T-cell (primary cell): ENCODE measurements around the gene TNRC6C. TPM values are rescaled to one million over a fixed set of nuclear protein-coding genes. Genes with fewer than 3 reads are reported as not detected.

ENCODE experiments used
- ATAC-seq, 4 experiments: fragments of 200-7000 bp in 3 of 4; fragments of 150-1000 bp in 1 of 4; cut with Tn5 transposase; replicated peaks in 1 of 4; 1 replicate in 3 of 4; 2 replicates in 1 of 4; pipeline ENCODE4 v1.10.0; 2021; ENCODE audit warnings: moderate library complexity in 3 of 4, mild to moderate bottlenecking in 2 of 4, moderate number of reproducible peaks in 1 of 4
- CTCF ChIA-PET, 2 donors: fragments of 300-600 bp; sonication (Branson Sonifier 250); formaldehyde crosslinking; loops; one replicate each; lab custom pipeline; 2022; ENCODE audit warnings: antibody characterized with exemption in 2 of 2; lab: Charles Lee
- POLR2A ChIA-PET, 2 donors: fragments of 300-600 bp; sonication (Branson Sonifier 250); formaldehyde crosslinking; loops; one replicate each; lab custom pipeline; 2022; ENCODE audit warnings: antibody characterized with exemption in 2 of 2; lab: Charles Lee
- DNase-seq, 35 experiments: peaks; one replicate each; pipeline versions ENCODE4 v3.0.0 to v3.0.0-alpha.2; 2013 to 2023
- H3K27ac ChIP-seq: one replicate; pipeline ENCODE4 v1.5.1; 2013; ENCODE audit warnings: low read length
- H3K27me3 ChIP-seq, 2 experiments: replicated peaks in 1 of 2; 1 replicate in 1 of 2; 2 replicates in 1 of 2; pipeline versions ENCODE4 v1.6.1 to v1.7.0; 2013; ENCODE audit warnings: low read length in 1 of 2, mixed read lengths in 1 of 2; ENCODE audit not compliant: control insufficient read depth in 2 of 2, insufficient read depth in 2 of 2; ENCODE audit errors: extremely low read depth in 1 of 2
- H3K36me3 ChIP-seq, 2 donors: 1 replicate in 1 of 2; 2 replicates in 1 of 2; pipeline versions ENCODE4 v1.6.1 to v1.7.0; 2013; ENCODE audit warnings: low read length in 1 of 2; ENCODE audit not compliant: control insufficient read depth in 2 of 2, insufficient read depth in 1 of 2; ENCODE audit errors: extremely low read depth in 1 of 2
- H3K4me1 ChIP-seq, 2 experiments: 1 replicate in 1 of 2; 2 replicates in 1 of 2; pipeline versions ENCODE4 v1.6.1 to v1.7.0; 2013; ENCODE audit warnings: low read length in 2 of 2, mixed read lengths in 1 of 2; ENCODE audit not compliant: insufficient read depth in 2 of 2, control insufficient read depth in 1 of 2; ENCODE audit errors: extremely low read depth in 1 of 2
- H3K4me3 ChIP-seq, 2 donors: 1 replicate in 1 of 2; 2 replicates in 1 of 2; pipeline versions ENCODE4 v1.5.1 to v1.7.0; 2013; ENCODE audit warnings: mild to moderate bottlenecking in 2 of 2, low read length in 1 of 2, moderate library complexity in 1 of 2; ENCODE audit not compliant: control insufficient read depth in 1 of 2; ENCODE audit errors: extremely low read depth in 1 of 2
- H3K9me3 ChIP-seq: 2 replicates; pipeline ENCODE4 v1.7.0; 2013
- H3K27ac Mint-ChIP-seq, 2 donors: one replicate each; pipeline ENCODE4 v1.8.0; 2020 to 2021; ENCODE audit warnings: mild to moderate bottlenecking in 2 of 2, mixed read lengths in 2 of 2
- H3K27me3 Mint-ChIP-seq, 2 donors: one replicate each; pipeline ENCODE4 v1.8.0; 2021 to 2022; ENCODE audit warnings: mixed read lengths in 2 of 2
- H3K36me3 Mint-ChIP-seq: one replicate; pipeline ENCODE4 v1.8.0; 2021; ENCODE audit warnings: mixed read lengths
- H3K4me1 Mint-ChIP-seq, 3 donors: one replicate each; pipeline ENCODE4 v1.8.0; 2020 to 2022; ENCODE audit warnings: mixed read lengths in 3 of 3, mild to moderate bottlenecking in 1 of 3
- H3K4me3 Mint-ChIP-seq, 3 donors: one replicate each; pipeline ENCODE4 v1.8.0; 2020 to 2022; ENCODE audit warnings: mild to moderate bottlenecking in 3 of 3, mixed read lengths in 3 of 3, moderate library complexity in 3 of 3
- H3K9me3 Mint-ChIP-seq, 3 donors: one replicate each; pipeline ENCODE4 v1.8.0; 2020 to 2022; ENCODE audit warnings: mixed read lengths in 3 of 3
- WGBS: methylation state at CpG from one replicate; pipeline ENCODE4 v1.1.5; 2013; ENCODE audit warnings: missing lambda C conversion rate; ENCODE audit not compliant: insufficient coverage; 5-methylcytosine and 5-hydroxymethylcytosine counted together
- total RNA-seq, 35 experiments: library from RNA in 6 of 35; stranded (reverse) in 6 of 35; fragments of 120-200 nt in 1 of 35; gene quantifications; one replicate each; pipeline versions ENCODE4 v1.2.1 to v1.2.4 and lab custom pipeline; 2013 to 2026

TNRC6C gene
- total RNA-seq, 5 donors from 2014 or later (not counting 1 experiment from before 2014, with no cell fraction given): 87.1 to 116 (median 94.3) TPM

DNA sequence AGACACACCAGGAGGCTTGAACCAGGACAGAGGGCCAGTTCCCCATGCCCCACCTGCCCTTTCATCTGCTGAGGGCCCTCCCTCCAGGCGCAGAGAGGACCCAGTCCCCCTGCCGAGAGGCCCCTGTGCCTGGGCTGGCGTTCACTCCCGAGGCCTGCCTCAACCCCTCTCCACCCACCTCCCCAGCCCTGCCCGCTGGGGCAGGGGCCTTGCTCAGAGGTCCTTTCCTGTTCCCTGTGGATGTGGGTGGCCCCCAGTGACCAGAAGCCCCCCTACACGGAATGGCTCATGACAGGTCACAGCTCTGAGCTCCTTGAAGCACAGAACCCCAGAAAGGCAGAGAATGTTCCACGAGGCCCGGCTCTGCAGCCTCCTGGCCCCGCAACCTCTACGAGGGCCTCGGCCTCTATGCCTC lies 163.3 kb downstream of the TNRC6C start:
- Histone ChIP-seq H3K27me3 (no peaks in the 10 kb centered on the region), H3K36me3 (peaks cover 17 to 97% of the 10 kb centered on the region in 2 donors)

DNA sequence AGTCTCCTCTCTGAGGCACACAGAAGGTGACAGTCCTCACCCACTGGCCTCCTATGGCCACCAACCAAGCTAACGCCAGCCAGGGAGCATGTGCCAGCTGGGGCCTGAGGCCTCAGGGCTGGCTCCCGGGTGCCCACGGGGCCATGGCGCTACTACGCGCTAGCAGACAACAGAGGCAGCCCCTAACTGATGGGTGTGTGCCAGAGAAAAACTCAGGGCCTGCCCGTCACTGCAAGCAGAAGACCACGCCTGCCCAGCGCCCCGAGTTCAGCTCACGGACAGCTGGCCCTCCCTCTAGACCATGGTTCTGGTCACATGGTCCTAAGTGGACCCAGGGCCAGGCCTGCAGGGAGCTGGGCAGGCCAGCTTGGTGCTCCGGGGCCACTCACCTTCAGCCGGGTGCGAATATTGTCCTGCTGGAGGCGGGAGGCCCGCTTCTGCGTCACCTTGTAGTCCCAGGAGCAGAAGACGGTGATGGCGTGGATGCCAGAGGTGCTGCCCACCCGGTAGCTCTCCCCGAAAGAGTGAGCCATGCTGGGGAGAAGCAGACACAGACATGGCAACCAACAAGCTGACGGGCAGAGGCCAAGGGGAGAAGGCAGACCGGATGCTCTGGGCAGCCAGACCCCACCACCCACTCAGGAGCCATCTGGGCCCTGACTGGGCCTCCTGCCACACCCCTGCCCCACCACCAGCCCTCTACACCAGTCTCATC lies 163.9 kb downstream of the TNRC6C start:
- Histone ChIP-seq H3K27ac (peak overlapping the region; percentile 70), H3K4me3 (peak overlapping the region; percentile 51 to 59), H3K9me3 (no peaks in the 10 kb centered on the region), H3K4me1 (peaks cover 60 to 99% of the 10 kb centered on the region in 2 experiments), H3K36me3 (peaks cover 17 to 94% of the 10 kb centered on the region in 2 donors), H3K27me3 (no peaks in the 10 kb centered on the region)
- H3K9me3 Mint-ChIP-seq: no peaks in the 10 kb centered on the region
- no peaks in the 10 kb centered on the region for H3K27me3 Mint-ChIP-seq
- DNase-seq (peak in 2 of 35 experiments; percentile 37 to 52), ATAC-seq (no peak)
- H3K27ac Mint-ChIP-seq: peak overlapping the region; percentile 96 to 97
- 53% methylated on average over 23 of the region's 23 CpGs for WGBS
- H3K4me3 Mint-ChIP-seq: peak overlapping the region; percentile 74 to 99 (median 77)
- H3K36me3 Mint-ChIP-seq: peaks cover 27% of the 10 kb centered on the region
- CTCF ChIA-PET: interaction anchor here in 1 of 2 donors (0.7 kb wide), 1 partner anchor 12 kb away, joined by 3 read pairs; no protein-coding TSS in a partner anchor
- POLR2A ChIA-PET: no interaction called here
- H3K4me1 Mint-ChIP-seq: peaks cover 57 to 78% (median 71%) of the 10 kb centered on the region in 3 donors

More for the DNA sequence above, 163.3 kb downstream of the TNRC6C start:
- ATAC-seq: peak; percentile 6 to 21 (median 13)
- Histone ChIP-seq H3K9me3 (no peaks in the 10 kb centered on the region), H3K4me3 (peak overlapping the region; percentile 51 to 59), H3K4me1 (peaks cover 57 to 99% of the 10 kb centered on the region in 2 experiments), H3K27ac (peak overlapping the region; percentile 70)
- ChIA-PET POLR2A (no interaction called here), CTCF (no interaction called here)
- H3K27ac Mint-ChIP-seq: peak overlapping the region; percentile 96 to 97
- DNase-seq: peak in 2 of 35 experiments; percentile 33 to 42
- no peaks in the 10 kb centered on the region for H3K27me3 Mint-ChIP-seq
- peaks cover 30% of the 10 kb centered on the region for H3K36me3 Mint-ChIP-seq
- WGBS: 14% methylated on average over 7 of the region's 11 CpGs
- peaks cover 60 to 77% (median 70%) of the 10 kb centered on the region in 3 donors for H3K4me1 Mint-ChIP-seq
- no peaks in the 10 kb centered on the region for H3K9me3 Mint-ChIP-seq
- H3K4me3 Mint-ChIP-seq: peak overlapping the region; percentile 74 to 99 (median 77)

DNA sequence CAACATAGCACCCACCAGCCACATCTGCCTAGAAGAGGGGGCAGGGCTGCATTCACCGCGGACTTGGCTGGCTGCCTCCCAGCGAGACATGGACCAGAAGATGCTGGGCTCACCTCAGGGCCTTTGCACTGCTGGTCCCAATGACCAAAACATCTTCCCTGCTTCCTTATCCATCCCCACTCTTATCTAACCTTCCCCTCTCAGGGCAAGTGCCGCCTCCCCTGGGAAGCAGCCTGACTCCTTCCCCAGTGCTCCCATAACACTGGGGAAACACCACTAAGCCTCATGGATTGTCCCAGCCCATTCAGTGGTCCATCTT lies 164.4 kb downstream of the TNRC6C start:
- H3K27ac Mint-ChIP-seq: peak overlapping the region; percentile 96 to 97
- peak in 1 of 35 experiments; percentile 46 for DNase-seq
- Histone ChIP-seq H3K36me3 (peaks cover 17 to 89% of the 10 kb centered on the region in 2 donors), H3K27me3 (no peaks in the 10 kb centered on the region), H3K27ac (peak overlapping the region; percentile 70), H3K9me3 (no peaks in the 10 kb centered on the region), H3K4me1 (peaks cover 60 to 95% of the 10 kb centered on the region in 2 experiments), H3K4me3 (peak overlapping the region in 1 of 2 donors; percentile 10)
- H3K27me3 Mint-ChIP-seq: no peaks in the 10 kb centered on the region
- POLR2A ChIA-PET: no interaction called here
- CTCF ChIA-PET: interaction anchor here in 1 of 2 donors (0.7 kb wide), 1 partner anchor 11 kb away, joined by 3 read pairs; no protein-coding TSS in a partner anchor
- H3K36me3 Mint-ChIP-seq: peaks cover 27% of the 10 kb centered on the region
- H3K9me3 Mint-ChIP-seq: no peaks in the 10 kb centered on the region
- WGBS: 47% methylated on average over 4 of the region's 4 CpGs
- peak overlapping the region; percentile 41 to 99 (median 59) for H3K4me3 Mint-ChIP-seq
- no peak for ATAC-seq
- H3K4me1 Mint-ChIP-seq: peaks cover 55 to 72% (median 66%) of the 10 kb centered on the region in 3 donors

DNA sequence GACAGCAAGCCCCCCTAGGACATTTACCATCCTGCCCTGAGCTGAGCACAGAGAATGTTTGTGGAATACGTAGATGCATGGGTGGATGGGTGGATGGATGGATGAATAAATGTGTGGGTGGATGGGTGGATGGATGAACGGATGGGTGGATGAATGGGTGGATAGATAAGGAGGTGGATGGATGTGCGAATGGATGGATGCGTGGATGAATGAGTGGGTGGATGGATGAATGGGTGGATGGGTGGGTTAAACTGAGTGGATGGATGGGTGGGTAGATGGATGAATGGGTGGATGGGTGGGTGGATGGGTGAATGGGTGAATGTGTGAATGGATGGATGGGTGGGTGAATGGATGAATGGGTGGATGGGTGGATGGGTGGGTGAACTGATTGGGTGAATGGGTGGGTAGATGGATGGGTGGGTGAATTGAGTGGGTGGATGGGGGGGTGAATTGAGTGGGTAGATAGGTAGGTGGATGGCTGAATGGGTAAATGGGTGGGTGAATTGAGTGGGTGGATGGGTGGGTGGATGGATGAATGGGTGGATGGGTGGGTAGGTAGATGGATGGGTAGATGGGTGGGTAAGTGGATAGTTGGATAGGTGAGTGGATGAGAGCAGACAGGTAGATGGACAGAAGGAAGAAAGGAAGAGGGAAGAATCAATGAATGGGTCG lies 164.9 kb downstream of the TNRC6C start:
- Mint-ChIP-seq H3K36me3 (peaks cover 24% of the 10 kb centered on the region), H3K9me3 (no peaks in the 10 kb centered on the region), H3K4me3 (peak overlapping the region; percentile 41 to 99 (median 59)), H3K4me1 (peaks cover 52 to 70% (median 63%) of the 10 kb centered on the region in 3 donors), H3K27me3 (no peaks in the 10 kb centered on the region), H3K27ac (peak overlapping the region; percentile 96 to 97)
- no peaks in the 10 kb centered on the region for H3K9me3 ChIP-seq
- peaks cover 17 to 86% of the 10 kb centered on the region in 2 donors for H3K36me3 ChIP-seq
- WGBS: 95% methylated on average over 5 of the region's 5 CpGs
- H3K4me1 ChIP-seq: peaks cover 58 to 91% of the 10 kb centered on the region in 2 experiments
- ATAC-seq (no peak), DNase-seq (no peak)
- CTCF ChIA-PET: interaction anchor here in 1 of 2 donors (0.7 kb wide), 1 partner anchor 11 kb away, joined by 3 read pairs; no protein-coding TSS in a partner anchor
- no peaks in the 10 kb centered on the region for H3K27me3 ChIP-seq
- POLR2A ChIA-PET: interaction anchor here in 1 of 2 donors (0.8 kb wide), 1 partner anchor 587 kb away, joined by 7 read pairs; no protein-coding TSS in a partner anchor
- H3K27ac ChIP-seq: peak overlapping the region; percentile 70
- H3K4me3 ChIP-seq: peak overlapping the region in 1 of 2 donors; percentile 10

DNA sequence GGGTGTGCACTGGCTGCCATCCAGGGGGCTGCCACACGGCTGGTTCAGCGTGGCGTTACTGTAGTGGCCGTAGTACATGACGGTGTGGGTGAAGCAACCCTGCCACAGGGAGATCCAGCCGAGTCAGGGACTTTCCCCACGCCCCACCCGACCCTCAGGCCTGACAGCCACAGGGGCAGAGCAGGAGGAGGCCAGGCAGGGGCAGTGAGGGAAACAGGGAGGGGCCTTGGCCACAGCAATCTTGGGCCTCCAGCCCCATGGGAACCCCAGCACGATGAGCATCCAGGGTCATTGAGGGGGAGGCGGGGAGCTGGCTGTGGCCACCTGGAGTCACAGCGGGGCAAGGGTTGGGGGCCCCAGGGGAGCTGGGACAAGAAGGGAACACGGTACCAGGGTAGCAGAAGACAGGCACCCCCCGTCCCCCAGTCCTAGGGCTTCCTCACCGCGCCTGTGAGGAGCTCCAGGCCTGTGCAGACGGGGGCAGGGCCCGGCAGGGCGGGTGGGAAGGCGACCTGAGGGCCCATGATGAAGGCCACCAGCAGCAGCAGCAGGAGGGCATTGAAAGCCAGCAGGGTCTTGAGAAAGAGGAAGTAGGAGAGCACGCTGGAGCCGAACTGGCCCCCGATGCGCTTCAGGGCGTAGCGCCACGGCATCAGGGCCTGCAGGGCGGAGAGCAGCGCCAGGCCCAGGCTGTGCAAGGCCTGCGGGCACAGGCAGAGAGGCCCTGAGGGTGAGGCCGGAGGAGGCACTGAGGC lies 165.8 kb downstream of the TNRC6C start:
- Mint-ChIP-seq H3K9me3 (no peaks in the 10 kb centered on the region), H3K27me3 (no peaks in the 10 kb centered on the region), H3K27ac (peak overlapping the region; percentile 96 to 97), H3K4me1 (peaks cover 57 to 74% (median 65%) of the 10 kb centered on the region in 3 donors), H3K36me3 (peaks cover 24% of the 10 kb centered on the region), H3K4me3 (peak overlapping the region; percentile 38 to 99 (median 47))
- H3K27ac ChIP-seq: peak overlapping the region; percentile 66
- peak overlapping the region; percentile 38 to 83 for H3K4me3 ChIP-seq
- ChIA-PET CTCF (no interaction called here), POLR2A (interaction anchor here in 1 of 2 donors (0.8 kb wide), 1 partner anchor 586 kb away, joined by 7 read pairs; no protein-coding TSS in a partner anchor)
- 41% methylated on average over 25 of the region's 30 CpGs for WGBS
- H3K9me3 ChIP-seq: no peaks in the 10 kb centered on the region
- H3K4me1 ChIP-seq: peaks cover 59 to 88% of the 10 kb centered on the region in 2 experiments
- H3K27me3 ChIP-seq: no peaks in the 10 kb centered on the region
- H3K36me3 ChIP-seq: peaks cover 17 to 78% of the 10 kb centered on the region in 2 donors
- no peak for ATAC-seq
- peak in 3 of 35 experiments; percentile 33 to 53 (median 46) for DNase-seq
